ENCODE results near the gene PCBP3.

PCBP3 gene

DNA sequence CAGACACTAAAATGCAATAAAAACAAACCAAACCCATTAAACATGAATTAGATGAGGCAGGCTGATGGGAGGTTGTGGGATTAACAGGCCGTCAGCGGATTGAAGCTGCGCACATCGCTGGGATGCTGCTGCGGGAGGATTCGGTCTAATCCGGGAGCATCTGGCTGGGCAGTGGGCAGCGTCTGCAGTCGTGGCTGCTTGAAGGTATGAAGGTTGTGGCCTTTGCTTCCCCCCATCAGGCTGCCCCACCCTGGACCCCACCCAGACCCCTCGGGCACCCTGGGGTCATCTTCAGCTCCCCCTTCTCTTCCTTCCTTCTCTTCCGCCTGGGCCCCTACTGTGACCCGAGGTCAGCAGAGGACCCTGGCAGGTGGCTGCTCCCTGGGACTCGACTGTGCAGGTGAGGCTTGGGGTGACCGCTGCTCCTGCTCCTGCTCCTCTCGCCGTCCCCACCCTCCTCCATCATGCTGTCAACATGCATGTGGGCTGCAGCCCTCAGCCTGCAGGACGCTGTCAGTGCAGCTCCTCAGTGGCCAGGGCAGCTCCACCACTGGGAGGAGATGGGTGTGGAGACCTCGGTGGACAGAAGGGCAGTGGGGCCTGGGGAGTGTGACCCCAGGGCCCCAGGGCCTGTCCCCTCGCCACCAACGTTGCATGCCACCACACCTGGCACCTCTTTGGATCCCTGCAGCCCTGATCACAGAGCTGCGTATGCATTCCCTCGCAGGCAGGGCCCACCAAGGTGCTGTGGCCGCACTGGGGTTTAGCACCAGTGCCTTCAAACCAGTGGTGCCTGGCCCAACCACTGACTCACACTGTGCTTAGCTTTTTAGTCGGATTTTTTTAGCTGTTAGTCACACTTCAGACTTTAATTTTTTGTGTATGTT, 225.8 kb downstream of the PCBP3 start:
- H3K27ac ChIP-seq: no peak overlapping the region
- no peaks in the 10 kb centered on the region for H3K27me3 ChIP-seq
- H3K4me1 ChIP-seq (ENCODE audit: control insufficient read depth in 1 of 2, insufficient read depth in 1 of 2, low read depth in 1 of 2, low read length in 1 of 2): no peaks in the 10 kb centered on the region
- TF ChIP-seq, protein P1, sequence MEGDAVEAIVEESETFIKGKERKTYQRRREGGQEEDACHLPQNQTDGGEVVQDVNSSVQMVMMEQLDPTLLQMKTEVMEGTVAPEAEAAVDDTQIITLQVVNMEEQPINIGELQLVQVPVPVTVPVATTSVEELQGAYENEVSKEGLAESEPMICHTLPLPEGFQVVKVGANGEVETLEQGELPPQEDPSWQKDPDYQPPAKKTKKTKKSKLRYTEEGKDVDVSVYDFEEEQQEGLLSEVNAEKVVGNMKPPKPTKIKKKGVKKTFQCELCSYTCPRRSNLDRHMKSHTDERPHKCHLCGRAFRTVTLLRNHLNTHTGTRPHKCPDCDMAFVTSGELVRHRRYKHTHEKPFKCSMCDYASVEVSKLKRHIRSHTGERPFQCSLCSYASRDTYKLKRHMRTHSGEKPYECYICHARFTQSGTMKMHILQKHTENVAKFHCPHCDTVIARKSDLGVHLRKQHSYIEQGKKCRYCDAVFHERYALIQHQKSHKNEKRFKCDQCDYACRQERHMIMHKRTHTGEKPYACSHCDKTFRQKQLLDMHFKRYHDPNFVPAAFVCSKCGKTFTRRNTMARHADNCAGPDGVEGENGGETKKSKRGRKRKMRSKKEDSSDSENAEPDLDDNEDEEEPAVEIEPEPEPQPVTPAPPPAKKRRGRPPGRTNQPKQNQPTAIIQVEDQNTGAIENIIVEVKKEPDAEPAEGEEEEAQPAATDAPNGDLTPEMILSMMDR (IDR thresholded peaks at IDR 0.05): no peak
- no peaks in the 10 kb centered on the region for H3K9me3 ChIP-seq
- H3K36me3 ChIP-seq: no peaks in the 10 kb centered on the region
- H3K4me3 ChIP-seq (ENCODE audit: low read depth in 1 of 2, low read length in 1 of 2): no peak overlapping the region

DNA sequence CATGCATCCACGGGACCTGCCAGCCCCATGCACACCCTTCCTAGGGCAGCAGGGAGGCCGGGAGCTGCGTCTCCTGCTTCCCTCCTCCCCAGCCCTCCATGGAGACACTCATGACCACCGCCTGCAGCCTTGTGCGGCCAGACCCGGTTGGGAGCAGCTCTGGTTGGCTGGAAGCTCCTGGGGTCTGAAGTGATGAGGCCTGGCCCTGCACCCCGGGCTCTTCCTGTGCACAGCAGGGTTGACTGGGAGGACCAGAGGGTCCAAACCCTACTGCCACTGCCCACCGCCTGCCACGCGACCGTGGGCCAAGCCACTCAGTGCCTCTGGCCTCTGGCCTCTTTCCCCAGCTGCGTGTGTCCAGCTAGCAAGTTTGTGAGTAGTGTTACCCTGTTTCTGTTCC, 226.9 kb downstream of the PCBP3 start:
- no peak overlapping the region for H3K27ac ChIP-seq
- H3K4me1 ChIP-seq (ENCODE audit: control insufficient read depth in 1 of 2, insufficient read depth in 1 of 2, low read depth in 1 of 2, low read length in 1 of 2): no peaks in the 10 kb centered on the region
- no peaks in the 10 kb centered on the region for H3K27me3 ChIP-seq
- H3K9me3 ChIP-seq: no peaks in the 10 kb centered on the region
- no peak overlapping the region for H3K4me3 ChIP-seq (ENCODE audit: low read depth in 1 of 2, low read length in 1 of 2)
- TF ChIP-seq, protein P1 (IDR thresholded peaks at IDR 0.05): no peak
- H3K36me3 ChIP-seq: no peaks in the 10 kb centered on the region

DNA sequence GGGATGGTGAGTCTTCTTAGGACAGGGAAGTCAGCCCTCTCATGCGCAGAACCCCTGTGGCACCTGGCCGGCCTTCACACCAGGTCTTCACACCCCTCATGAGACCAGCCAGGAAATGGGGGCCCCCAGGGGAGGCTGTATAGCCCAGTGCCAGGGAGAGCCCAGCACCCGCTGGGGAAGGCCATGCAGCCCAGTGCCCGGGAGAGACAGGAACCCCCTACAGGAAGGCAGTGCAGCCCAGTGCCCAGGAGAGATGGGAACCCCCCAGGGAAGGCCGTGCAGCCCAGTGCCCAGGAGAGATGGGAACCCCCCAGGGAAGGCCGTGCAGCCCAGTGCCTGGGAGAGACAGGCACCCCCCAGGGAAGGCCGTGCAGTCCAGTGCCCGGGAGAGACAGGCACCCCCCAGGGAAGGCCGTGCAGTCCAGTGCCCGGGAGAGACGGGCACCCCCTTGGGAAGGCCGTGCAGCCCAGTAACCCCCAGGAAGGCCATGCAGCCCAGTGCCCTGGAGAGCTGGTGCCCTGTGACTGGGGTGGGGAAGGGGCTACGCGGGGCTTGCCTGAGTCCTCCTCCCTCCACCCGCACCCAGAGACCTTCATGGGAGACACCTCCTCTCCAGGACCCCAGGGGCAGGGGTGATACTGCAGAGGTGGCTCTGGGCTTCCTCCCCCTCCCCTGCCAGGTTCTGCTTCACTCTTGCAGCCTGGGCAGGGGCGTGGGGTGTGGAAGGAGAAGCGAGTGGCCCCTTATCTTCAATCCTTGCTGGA, 227.5 kb downstream of the PCBP3 start:
- H3K9me3 ChIP-seq: no peaks in the 10 kb centered on the region
- no peak overlapping the region for H3K27ac ChIP-seq
- H3K4me3 ChIP-seq (ENCODE audit: low read depth in 1 of 2, low read length in 1 of 2): no peak overlapping the region
- H3K4me1 ChIP-seq (ENCODE audit: control insufficient read depth in 1 of 2, insufficient read depth in 1 of 2, low read depth in 1 of 2, low read length in 1 of 2): no peaks in the 10 kb centered on the region
- TF ChIP-seq, protein P1 (IDR thresholded peaks at IDR 0.05): no peak
- no peaks in the 10 kb centered on the region for H3K36me3 ChIP-seq
- no peaks in the 10 kb centered on the region for H3K27me3 ChIP-seq

DNA sequence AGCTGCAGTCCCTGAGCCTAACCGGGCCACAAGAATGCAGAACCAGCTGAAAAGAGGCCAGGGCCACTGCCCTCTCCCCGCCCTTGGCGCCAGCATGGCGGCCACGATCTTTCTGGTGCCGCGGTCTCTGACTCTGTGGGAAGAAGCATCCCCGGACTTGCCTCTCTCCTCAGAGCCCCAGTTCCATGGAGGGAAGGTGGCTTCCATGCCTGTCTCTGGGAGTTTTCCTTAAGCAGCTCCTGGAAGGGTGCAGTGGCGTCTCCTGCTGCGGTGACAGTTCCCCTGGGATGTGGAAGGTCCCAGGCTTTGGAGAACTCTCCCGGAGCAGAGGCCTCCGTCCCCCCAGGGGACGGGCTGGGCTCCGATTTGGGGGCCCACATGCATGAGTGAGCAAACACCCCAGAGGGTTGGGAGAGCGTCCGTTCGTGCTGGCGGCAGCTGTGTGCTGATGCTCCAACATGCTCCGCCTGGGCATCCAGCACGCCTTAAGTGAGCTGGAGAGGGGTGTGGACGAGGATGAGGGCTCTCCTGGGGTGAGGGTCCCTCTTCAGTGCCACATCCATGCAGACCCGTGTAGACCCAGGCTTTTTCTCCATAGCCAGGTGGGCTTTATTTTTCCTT, 228.2 kb downstream of the PCBP3 start:
- Histone ChIP-seq H3K36me3 (no peaks in the 10 kb centered on the region), H3K9me3 (no peaks in the 10 kb centered on the region), H3K4me1 (ENCODE audit: control insufficient read depth in 1 of 2, insufficient read depth in 1 of 2, low read depth in 1 of 2, low read length in 1 of 2) (no peaks in the 10 kb centered on the region), H3K27me3 (no peaks in the 10 kb centered on the region), H3K27ac (no peak overlapping the region), H3K4me3 (ENCODE audit: low read depth in 1 of 2, low read length in 1 of 2) (no peak overlapping the region)
- TF ChIP-seq, protein P1 (IDR thresholded peaks at IDR 0.05): no peak

DNA sequence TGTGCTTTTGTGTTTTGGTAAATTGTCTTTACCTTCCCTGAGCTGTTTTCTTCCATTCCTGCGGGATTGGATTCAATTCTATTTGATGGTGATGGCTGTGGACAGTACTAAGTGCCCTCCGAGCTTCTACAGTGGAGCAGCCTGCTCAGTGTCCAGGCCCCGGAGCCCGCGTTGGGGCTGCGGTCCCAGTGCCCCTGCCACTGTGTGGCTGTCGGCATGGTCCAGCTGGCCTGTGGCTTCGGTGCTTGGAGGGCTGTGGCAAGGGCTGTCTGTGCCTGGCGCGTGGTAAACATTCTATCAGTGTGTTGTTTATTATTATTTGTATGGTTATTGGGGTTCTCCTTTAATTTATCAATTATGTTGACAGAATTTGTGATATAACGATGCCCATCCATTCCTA, 228.9 kb downstream of the PCBP3 start:
- Histone ChIP-seq H3K27ac (no peak overlapping the region), H3K27me3 (no peaks in the 10 kb centered on the region), H3K4me3 (ENCODE audit: low read depth in 1 of 2, low read length in 1 of 2) (no peak overlapping the region), H3K9me3 (no peaks in the 10 kb centered on the region), H3K36me3 (no peaks in the 10 kb centered on the region), H3K4me1 (ENCODE audit: control insufficient read depth in 1 of 2, insufficient read depth in 1 of 2, low read depth in 1 of 2, low read length in 1 of 2) (no peaks in the 10 kb centered on the region)
- TF ChIP-seq, protein P1 (IDR thresholded peaks at IDR 0.05): no peak
